HEK293 (cell line): Measurements from ENCODE around the gene CACNA2D4.

Experiments
- RBAK ChIP-seq: fragments of 450-650 bp; formaldehyde crosslinking; IDR thresholded peaks from 2 replicates; pipeline ENCODE4 v1.5.1; 2016; ENCODE audit warnings: missing biosample characterization, missing genetic modification characterization
- ZBTB21 ChIP-seq: fragments of 450-650 bp; formaldehyde crosslinking; IDR thresholded peaks from 2 replicates; pipeline ENCODE4 v1.5.1; 2017; ENCODE audit warnings: missing biosample characterization, missing genetic modification characterization
- ZNF157 ChIP-seq: fragments of 450-650 bp; formaldehyde crosslinking; IDR thresholded peaks from 2 replicates; pipeline ENCODE4 v1.5.1; 2016; ENCODE audit warnings: missing biosample characterization, missing genetic modification characterization
- ZNF169 ChIP-seq: fragments of 450-650 bp; formaldehyde crosslinking; IDR thresholded peaks from 2 replicates; pipeline ENCODE4 v1.5.1; 2016; ENCODE audit warnings: missing biosample characterization, missing genetic modification characterization
- ZNF274 ChIP-seq, 2 experiments: fragments of 200-500 bp in 1 of 2; fragments of 450-650 bp in 1 of 2; sonication (Bioruptor generic) in 1 of 2; formaldehyde crosslinking in 1 of 2; IDR thresholded peaks; 2 replicates each; pipeline versions ENCODE4 v1.5.1 to v1.6.1; 2014 to 2016; ENCODE audit warnings: borderline replicate concordance in 1 of 2, inconsistent platforms in 1 of 2, low read length in 1 of 2, missing biosample characterization in 1 of 2, missing genetic modification characterization in 1 of 2
- ZNF529 ChIP-seq: fragments of 450-650 bp; formaldehyde crosslinking; IDR thresholded peaks from 2 replicates; pipeline ENCODE4 v1.5.1; 2017; ENCODE audit warnings: missing genetic modification characterization, missing biosample characterization; ENCODE audit not compliant: insufficient replicate concordance
- ZNF596 ChIP-seq: fragments of 450-650 bp; IDR thresholded peaks from 2 replicates; pipeline ENCODE4 v1.5.0; 2018; ENCODE audit warnings: missing biosample characterization, mild to moderate bottlenecking, missing genetic modification characterization, moderate library complexity
- ZNF785 ChIP-seq: fragments of 450-650 bp; formaldehyde crosslinking; IDR thresholded peaks from 2 replicates; pipeline ENCODE4 v1.5.1; 2016; ENCODE audit warnings: missing biosample characterization, missing genetic modification characterization
- TF ChIP-seq, protein P1 (sequence below): fragments of 450-650 bp; formaldehyde crosslinking; IDR thresholded peaks from 2 replicates; pipeline ENCODE4 v1.5.1; 2016; ENCODE audit warnings: missing biosample characterization, missing genetic modification characterization
- TF ChIP-seq, protein P2 (sequence below): sonication (generic); formaldehyde crosslinking; IDR thresholded peaks from 2 replicates; pipeline ENCODE4 v1.8.1; 2022; ENCODE audit warnings: mild to moderate bottlenecking, moderate library complexity, missing genetic modification reagents
- TF ChIP-seq, protein P3 (sequence below): fragments of 450-650 bp; formaldehyde crosslinking; IDR thresholded peaks from 2 replicates; pipeline ENCODE4 v1.5.1; 2016; ENCODE audit warnings: missing biosample characterization, missing genetic modification characterization
- TF ChIP-seq, protein P4 (sequence below): fragments of 450-650 bp; formaldehyde crosslinking; IDR thresholded peaks from 2 replicates; pipeline ENCODE4 v1.5.1; 2016; ENCODE audit warnings: missing biosample characterization, missing genetic modification characterization

DNA sequence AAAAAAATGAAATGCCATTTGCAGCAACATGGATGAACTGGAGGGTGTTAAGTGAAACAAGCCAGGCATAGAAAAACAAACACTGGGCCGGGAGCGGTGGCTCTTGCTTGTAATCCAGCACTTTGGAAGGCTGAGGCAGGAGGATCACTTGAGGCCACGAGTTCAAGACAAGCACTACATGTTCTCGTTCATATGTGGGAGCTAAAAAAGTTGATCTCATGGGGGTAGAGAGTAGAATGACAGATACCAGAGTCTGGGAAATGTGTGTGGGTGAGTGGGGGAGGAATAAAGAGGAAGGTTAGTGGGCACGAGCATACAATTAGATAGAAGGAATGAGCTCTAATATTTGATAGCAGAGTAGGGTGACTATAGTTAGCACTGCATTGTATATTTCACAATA, 21.5 kb downstream of the CACNA2D4 start:
- TF ChIP-seq, protein P1, sequence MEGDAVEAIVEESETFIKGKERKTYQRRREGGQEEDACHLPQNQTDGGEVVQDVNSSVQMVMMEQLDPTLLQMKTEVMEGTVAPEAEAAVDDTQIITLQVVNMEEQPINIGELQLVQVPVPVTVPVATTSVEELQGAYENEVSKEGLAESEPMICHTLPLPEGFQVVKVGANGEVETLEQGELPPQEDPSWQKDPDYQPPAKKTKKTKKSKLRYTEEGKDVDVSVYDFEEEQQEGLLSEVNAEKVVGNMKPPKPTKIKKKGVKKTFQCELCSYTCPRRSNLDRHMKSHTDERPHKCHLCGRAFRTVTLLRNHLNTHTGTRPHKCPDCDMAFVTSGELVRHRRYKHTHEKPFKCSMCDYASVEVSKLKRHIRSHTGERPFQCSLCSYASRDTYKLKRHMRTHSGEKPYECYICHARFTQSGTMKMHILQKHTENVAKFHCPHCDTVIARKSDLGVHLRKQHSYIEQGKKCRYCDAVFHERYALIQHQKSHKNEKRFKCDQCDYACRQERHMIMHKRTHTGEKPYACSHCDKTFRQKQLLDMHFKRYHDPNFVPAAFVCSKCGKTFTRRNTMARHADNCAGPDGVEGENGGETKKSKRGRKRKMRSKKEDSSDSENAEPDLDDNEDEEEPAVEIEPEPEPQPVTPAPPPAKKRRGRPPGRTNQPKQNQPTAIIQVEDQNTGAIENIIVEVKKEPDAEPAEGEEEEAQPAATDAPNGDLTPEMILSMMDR = no peak
- TF ChIP-seq ZNF274 (IDR thresholded peaks at IDR 0.05; ENCODE audit: low read length) (no peak), ZNF274 (tag by site-specific recombination; IDR thresholded peaks at IDR 0.05; ENCODE audit: borderline replicate concordance) (no peak), ZNF785 (tag by site-specific recombination) (no peak), ZNF529 (tag by site-specific recombination) (no peak), ZNF596 (tag by site-specific recombination) (no peak), RBAK (no peak), ZNF157 (no peak), ZBTB21 (tag by site-specific recombination) (no peak), ZNF169 (tag by site-specific recombination) (no peak)
- TF ChIP-seq, protein P2, sequence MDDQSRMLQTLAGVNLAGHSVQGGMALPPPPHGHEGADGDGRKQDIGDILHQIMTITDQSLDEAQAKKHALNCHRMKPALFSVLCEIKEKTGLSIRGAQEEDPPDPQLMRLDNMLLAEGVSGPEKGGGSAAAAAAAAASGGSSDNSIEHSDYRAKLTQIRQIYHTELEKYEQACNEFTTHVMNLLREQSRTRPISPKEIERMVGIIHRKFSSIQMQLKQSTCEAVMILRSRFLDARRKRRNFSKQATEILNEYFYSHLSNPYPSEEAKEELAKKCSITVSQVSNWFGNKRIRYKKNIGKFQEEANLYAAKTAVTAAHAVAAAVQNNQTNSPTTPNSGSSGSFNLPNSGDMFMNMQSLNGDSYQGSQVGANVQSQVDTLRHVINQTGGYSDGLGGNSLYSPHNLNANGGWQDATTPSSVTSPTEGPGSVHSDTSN (CRISPR knock-in tag) = no peak
- TF ChIP-seq, protein P3, sequence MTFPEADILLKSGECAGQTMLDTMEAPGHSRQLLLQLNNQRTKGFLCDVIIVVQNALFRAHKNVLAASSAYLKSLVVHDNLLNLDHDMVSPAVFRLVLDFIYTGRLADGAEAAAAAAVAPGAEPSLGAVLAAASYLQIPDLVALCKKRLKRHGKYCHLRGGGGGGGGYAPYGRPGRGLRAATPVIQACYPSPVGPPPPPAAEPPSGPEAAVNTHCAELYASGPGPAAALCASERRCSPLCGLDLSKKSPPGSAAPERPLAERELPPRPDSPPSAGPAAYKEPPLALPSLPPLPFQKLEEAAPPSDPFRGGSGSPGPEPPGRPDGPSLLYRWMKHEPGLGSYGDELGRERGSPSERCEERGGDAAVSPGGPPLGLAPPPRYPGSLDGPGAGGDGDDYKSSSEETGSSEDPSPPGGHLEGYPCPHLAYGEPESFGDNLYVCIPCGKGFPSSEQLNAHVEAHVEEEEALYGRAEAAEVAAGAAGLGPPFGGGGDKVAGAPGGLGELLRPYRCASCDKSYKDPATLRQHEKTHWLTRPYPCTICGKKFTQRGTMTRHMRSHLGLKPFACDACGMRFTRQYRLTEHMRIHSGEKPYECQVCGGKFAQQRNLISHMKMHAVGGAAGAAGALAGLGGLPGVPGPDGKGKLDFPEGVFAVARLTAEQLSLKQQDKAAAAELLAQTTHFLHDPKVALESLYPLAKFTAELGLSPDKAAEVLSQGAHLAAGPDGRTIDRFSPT = no peak
- TF ChIP-seq, protein P4, sequence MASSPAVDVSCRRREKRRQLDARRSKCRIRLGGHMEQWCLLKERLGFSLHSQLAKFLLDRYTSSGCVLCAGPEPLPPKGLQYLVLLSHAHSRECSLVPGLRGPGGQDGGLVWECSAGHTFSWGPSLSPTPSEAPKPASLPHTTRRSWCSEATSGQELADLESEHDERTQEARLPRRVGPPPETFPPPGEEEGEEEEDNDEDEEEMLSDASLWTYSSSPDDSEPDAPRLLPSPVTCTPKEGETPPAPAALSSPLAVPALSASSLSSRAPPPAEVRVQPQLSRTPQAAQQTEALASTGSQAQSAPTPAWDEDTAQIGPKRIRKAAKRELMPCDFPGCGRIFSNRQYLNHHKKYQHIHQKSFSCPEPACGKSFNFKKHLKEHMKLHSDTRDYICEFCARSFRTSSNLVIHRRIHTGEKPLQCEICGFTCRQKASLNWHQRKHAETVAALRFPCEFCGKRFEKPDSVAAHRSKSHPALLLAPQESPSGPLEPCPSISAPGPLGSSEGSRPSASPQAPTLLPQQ (tag by site-specific recombination) = no peak
